Middle frontal gyrus (tissue), 1 donor: Measurements from ENCODE around the gene RAB27B.
"Not testable (repeated sequence)": the region's sequence is repeated elsewhere in the genome, so short reads cannot be mapped to it uniquely, and the experiment has no call there.

Experiments
- DNase-seq: peaks from one replicate; pipeline ENCODE4 v3.0.0-alpha.2; 2015; ENCODE audit warnings: low spot score; ENCODE audit errors: extremely low spot score

RAB27B gene

GRCh38 chr18:54815086-54815485, 13.2 kb upstream of the RAB27B start:
- DNase-seq: no peak

- not testable (repeated sequence) for DNase-seq
These were observed 7.4 kb upstream of the RAB27B start for GRCh38 chr18:54820785-54821275.

- no peak for DNase-seq
These were observed 5.1 kb upstream of the RAB27B start for GRCh38 chr18:54822872-54823845.

GRCh38 chr18:54824761-54825160, 3.5 kb upstream of the RAB27B start:
- DNase-seq: no peak

GRCh38 chr18:54825601-54826344, 2.5 kb upstream of the RAB27B start:
- no peak for DNase-seq

- no peak for DNase-seq
These were observed 709 bp downstream of the RAB27B start for GRCh38 chr18:54828986-54829385.

- no peak for DNase-seq
These were observed 1.6 kb downstream of the RAB27B start for GRCh38 chr18:54829856-54830255.

GRCh38 chr18:54830260-54830659, 2.0 kb downstream of the RAB27B start:
- DNase-seq: no peak

GRCh38 chr18:54830866-54831265, 2.6 kb downstream of the RAB27B start:
- no peak for DNase-seq

GRCh38 chr18:54835944-54836343, 7.7 kb downstream of the RAB27B start:
- no peak for DNase-seq

- DNase-seq: no peak
These were observed 15.0 kb downstream of the RAB27B start for GRCh38 chr18:54843314-54843713.

GRCh38 chr18:54845787-54846186, 17.5 kb downstream of the RAB27B start:
- DNase-seq: no peak

GRCh38 chr18:54848121-54848520, 19.8 kb downstream of the RAB27B start:
- no peak for DNase-seq

- no peak for DNase-seq
These were observed 21.4 kb downstream of the RAB27B start for GRCh38 chr18:54849683-54850082.

- no peak for DNase-seq
These were observed 22.3 kb downstream of the RAB27B start for GRCh38 chr18:54850598-54850997.

- DNase-seq: no peak
These were observed 24.8 kb downstream of the RAB27B start for GRCh38 chr18:54852780-54853675.

GRCh38 chr18:54855050-54855449, 26.8 kb downstream of the RAB27B start:
- not testable (repeated sequence) for DNase-seq

GRCh38 chr18:54856105-54856646, 27.9 kb downstream of the RAB27B start:
- DNase-seq: no peak

- DNase-seq: no peak
These were observed 29.2 kb downstream of the RAB27B start for GRCh38 chr18:54857499-54857898.

- DNase-seq: no peak
These were observed 31.6 kb downstream of the RAB27B start for GRCh38 chr18:54859667-54860421.
